ENCODE results near the gene SLC44A5.

DNA sequence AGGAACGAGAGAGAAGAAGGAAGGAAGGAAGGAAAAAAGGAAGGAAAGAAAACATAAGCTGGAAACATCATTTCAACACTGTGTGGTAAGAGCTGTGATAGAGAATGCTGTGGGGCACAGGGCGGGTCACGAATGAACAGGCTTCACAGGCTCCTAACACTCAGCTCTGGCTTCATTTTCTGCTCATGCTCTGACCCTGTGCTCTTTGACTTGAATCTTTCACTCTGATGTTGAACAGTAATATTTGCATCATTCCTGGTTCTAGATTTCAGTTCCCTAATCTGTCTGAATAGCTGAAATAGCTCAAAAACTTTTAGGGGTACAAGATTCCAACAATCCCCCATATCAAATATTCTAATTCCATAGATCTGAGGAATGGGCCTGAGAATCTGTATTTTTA lies 269.4 kb downstream of the SLC44A5 start:
- TF ChIP-seq SRF (IDR thresholded peaks at IDR 0.05; ENCODE audit: low read depth in 2 of 2, low read length in 2 of 2) (no peak), CREM (IDR thresholded peaks at IDR 0.05; ENCODE audit: low read depth) (no peak), RAD21 (IDR thresholded peaks at IDR 0.05; ENCODE audit: insufficient read depth, low read depth, low read length) (no peak), MTA2 (IDR thresholded peaks at IDR 0.05; ENCODE audit: low read depth) (no peak), JUNB (IDR thresholded peaks at IDR 0.05) (no peak), POLR2AphosphoS5 (IDR thresholded peaks at IDR 0.05; ENCODE audit: low read length) (no peak), EZH2 (IDR thresholded peaks at IDR 0.05; ENCODE audit: borderline replicate concordance, control insufficient read depth, low read depth, low read length) (no peak), POLR2A (IDR thresholded peaks at IDR 0.05; ENCODE audit: low read depth, low read length) (no peak)
- TF ChIP-seq, protein P1, sequence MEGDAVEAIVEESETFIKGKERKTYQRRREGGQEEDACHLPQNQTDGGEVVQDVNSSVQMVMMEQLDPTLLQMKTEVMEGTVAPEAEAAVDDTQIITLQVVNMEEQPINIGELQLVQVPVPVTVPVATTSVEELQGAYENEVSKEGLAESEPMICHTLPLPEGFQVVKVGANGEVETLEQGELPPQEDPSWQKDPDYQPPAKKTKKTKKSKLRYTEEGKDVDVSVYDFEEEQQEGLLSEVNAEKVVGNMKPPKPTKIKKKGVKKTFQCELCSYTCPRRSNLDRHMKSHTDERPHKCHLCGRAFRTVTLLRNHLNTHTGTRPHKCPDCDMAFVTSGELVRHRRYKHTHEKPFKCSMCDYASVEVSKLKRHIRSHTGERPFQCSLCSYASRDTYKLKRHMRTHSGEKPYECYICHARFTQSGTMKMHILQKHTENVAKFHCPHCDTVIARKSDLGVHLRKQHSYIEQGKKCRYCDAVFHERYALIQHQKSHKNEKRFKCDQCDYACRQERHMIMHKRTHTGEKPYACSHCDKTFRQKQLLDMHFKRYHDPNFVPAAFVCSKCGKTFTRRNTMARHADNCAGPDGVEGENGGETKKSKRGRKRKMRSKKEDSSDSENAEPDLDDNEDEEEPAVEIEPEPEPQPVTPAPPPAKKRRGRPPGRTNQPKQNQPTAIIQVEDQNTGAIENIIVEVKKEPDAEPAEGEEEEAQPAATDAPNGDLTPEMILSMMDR (IDR thresholded peaks at IDR 0.05 in 2 of 3, conservative IDR thresholded peaks at IDR 0.05 in 1 of 3; ENCODE audit: control insufficient read depth in 2 of 3, extremely low read depth in 1 of 3, insufficient read depth in 1 of 3, low read depth in 3 of 3, low read length in 3 of 3): no peak
- TF ChIP-seq, protein P2, sequence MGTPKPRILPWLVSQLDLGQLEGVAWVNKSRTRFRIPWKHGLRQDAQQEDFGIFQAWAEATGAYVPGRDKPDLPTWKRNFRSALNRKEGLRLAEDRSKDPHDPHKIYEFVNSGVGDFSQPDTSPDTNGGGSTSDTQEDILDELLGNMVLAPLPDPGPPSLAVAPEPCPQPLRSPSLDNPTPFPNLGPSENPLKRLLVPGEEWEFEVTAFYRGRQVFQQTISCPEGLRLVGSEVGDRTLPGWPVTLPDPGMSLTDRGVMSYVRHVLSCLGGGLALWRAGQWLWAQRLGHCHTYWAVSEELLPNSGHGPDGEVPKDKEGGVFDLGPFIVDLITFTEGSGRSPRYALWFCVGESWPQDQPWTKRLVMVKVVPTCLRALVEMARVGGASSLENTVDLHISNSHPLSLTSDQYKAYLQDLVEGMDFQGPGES (IDR thresholded peaks at IDR 0.05): no peak

Measured in GM12878 (cell line).